Keratinocyte (primary cell): ENCODE data around the gene ARHGAP8. TPM values are rescaled to one million over a fixed set of nuclear protein-coding genes. Genes with fewer than 3 reads are reported as not detected.

Experiments used
- DNase-seq: peaks from one replicate; pipeline ENCODE4 v3.0.0-alpha.2; 2011; ENCODE audit warnings: low read depth, missing footprints, low spot score
- FAIRE-seq: peaks from 2 replicates; lab custom pipeline; 2011; peaks lifted over from hg19 to GRCh38; lab: Jason Lieb, UNC
- H2AFZ ChIP-seq: 2 replicates; pipeline ENCODE4 v1.6.0; 2012; ENCODE audit warnings: low read length, control low read depth, inconsistent platforms; ENCODE audit not compliant: control insufficient read depth
- H3K27ac ChIP-seq: 2 replicates; pipeline ENCODE4 v1.5.1; 2011; ENCODE audit warnings: low read length; ENCODE audit not compliant: control insufficient read depth, insufficient read depth
- H3K27me3 ChIP-seq: 3 replicates; pipeline ENCODE4 v1.6.0; 2011; ENCODE audit warnings: low read length; ENCODE audit not compliant: control insufficient read depth, insufficient read depth; ENCODE audit errors: extremely low read depth
- H3K36me3 ChIP-seq, 2 experiments: 2 replicates in 1 of 2; 3 replicates in 1 of 2; pipeline ENCODE4 v1.5.1; 2011; ENCODE audit warnings: low read length in 2 of 2, mild to moderate bottlenecking in 1 of 2; ENCODE audit not compliant: control insufficient read depth in 2 of 2, insufficient read depth in 2 of 2; ENCODE audit errors: extremely low read depth in 1 of 2
- H3K4me1 ChIP-seq: 3 replicates; pipeline ENCODE4 v1.5.1; 2011; ENCODE audit warnings: low read length; ENCODE audit not compliant: control insufficient read depth, insufficient read depth; ENCODE audit errors: extremely low read depth
- H3K4me2 ChIP-seq: 3 replicates; pipeline ENCODE4 v1.6.0; 2011; ENCODE audit warnings: low read depth, low read length; ENCODE audit not compliant: control insufficient read depth, insufficient read depth; ENCODE audit errors: extremely low read depth
- H3K4me3 ChIP-seq, 3 experiments: fragments of 200-600 bp in 1 of 3; sonication (generic) in 1 of 3; 2 replicates in 2 of 3; 3 replicates in 1 of 3; pipeline ENCODE4 v1.5.1; 2011 to 2016; ENCODE audit warnings: low read length in 3 of 3, mild to moderate bottlenecking in 3 of 3, control low read depth in 2 of 3, inconsistent platforms in 1 of 3, low read depth in 1 of 3, mixed read lengths in 1 of 3, mixed run types in 1 of 3, moderate library complexity in 1 of 3; ENCODE audit not compliant: control insufficient read depth in 2 of 3, insufficient read depth in 2 of 3; ENCODE audit errors: extremely low read depth in 1 of 3
- H3K79me2 ChIP-seq: 2 replicates; pipeline ENCODE4 v1.6.0; 2012; ENCODE audit warnings: low read length; ENCODE audit not compliant: control insufficient read depth, insufficient read depth
- H3K9ac ChIP-seq: 3 replicates; pipeline ENCODE4 v1.6.0; 2011; ENCODE audit warnings: low read length; ENCODE audit not compliant: control insufficient read depth, insufficient read depth; ENCODE audit errors: extremely low read depth
- H3K9me1 ChIP-seq: 3 replicates; pipeline ENCODE4 v1.6.0; 2011; ENCODE audit warnings: low read length; ENCODE audit not compliant: control insufficient read depth, insufficient read depth; ENCODE audit errors: extremely low read depth
- H3K9me3 ChIP-seq: 2 replicates; pipeline ENCODE4 v1.5.1; 2012; ENCODE audit warnings: low read depth, low read length; ENCODE audit not compliant: control insufficient read depth
- H4K20me1 ChIP-seq: 3 replicates; pipeline ENCODE4 v1.6.0; 2011; ENCODE audit warnings: low read length; ENCODE audit not compliant: control insufficient read depth, insufficient read depth; ENCODE audit errors: extremely low read depth
- EZH2 ChIP-seq: IDR thresholded peaks from one replicate; pipeline ENCODE4 v1.6.1; 2012; ENCODE audit warnings: inconsistent platforms, mild to moderate bottlenecking, low read length, moderate library complexity
- dilution Hi-C: fragments of 300-500 bp; cut with MboI; formaldehyde crosslinking; loops from one replicate; pipeline ENCODE4 v1.7.0; 2020; ENCODE audit warnings: low sequenced_read_pairs; ENCODE audit not compliant: extremely low pct_ligation_motif_present
- polyA plus RNA-seq, 5 experiments: library from polyadenylated mRNA; depleted of rRNA in 3 of 5; stranded (reverse) in 3 of 5; stranded (forward) in 1 of 5; unstranded in 1 of 5; fragments of >200 nt; gene quantifications; 1 replicate in 1 of 5; 2 replicates in 3 of 5; 3 replicates in 1 of 5; pipeline versions ENCODE4 v1.2.1 to v1.2.3, GENCODE V29; 2011 to 2012; ENCODE audit warnings: missing spikeins in 2 of 5, low read depth in 1 of 5, low replicate concordance in 1 of 5
- TF ChIP-seq, protein P1 (sequence below), 3 experiments: IDR thresholded peaks in 1 of 3; conservative IDR thresholded peaks in 1 of 3; optimal IDR thresholded peaks in 1 of 3; 2 replicates in 2 of 3; 3 replicates in 1 of 3; pipeline versions ENCODE3 to v1.5.1; 2011; ENCODE audit warnings: low read length in 3 of 3, mild to moderate bottlenecking in 3 of 3, moderate library complexity in 2 of 3, control low read depth in 1 of 3, inconsistent platforms in 1 of 3; ENCODE audit not compliant: insufficient read depth in 2 of 3; ENCODE audit errors: extremely low read depth in 1 of 3

The ARHGAP8 gene
- polyA plus RNA-seq, 1 donor (not counting 4 experiments of a cell fraction or from before 2014, with no cell fraction given), result 21.3 TPM

- TF ChIP-seq, protein P1, sequence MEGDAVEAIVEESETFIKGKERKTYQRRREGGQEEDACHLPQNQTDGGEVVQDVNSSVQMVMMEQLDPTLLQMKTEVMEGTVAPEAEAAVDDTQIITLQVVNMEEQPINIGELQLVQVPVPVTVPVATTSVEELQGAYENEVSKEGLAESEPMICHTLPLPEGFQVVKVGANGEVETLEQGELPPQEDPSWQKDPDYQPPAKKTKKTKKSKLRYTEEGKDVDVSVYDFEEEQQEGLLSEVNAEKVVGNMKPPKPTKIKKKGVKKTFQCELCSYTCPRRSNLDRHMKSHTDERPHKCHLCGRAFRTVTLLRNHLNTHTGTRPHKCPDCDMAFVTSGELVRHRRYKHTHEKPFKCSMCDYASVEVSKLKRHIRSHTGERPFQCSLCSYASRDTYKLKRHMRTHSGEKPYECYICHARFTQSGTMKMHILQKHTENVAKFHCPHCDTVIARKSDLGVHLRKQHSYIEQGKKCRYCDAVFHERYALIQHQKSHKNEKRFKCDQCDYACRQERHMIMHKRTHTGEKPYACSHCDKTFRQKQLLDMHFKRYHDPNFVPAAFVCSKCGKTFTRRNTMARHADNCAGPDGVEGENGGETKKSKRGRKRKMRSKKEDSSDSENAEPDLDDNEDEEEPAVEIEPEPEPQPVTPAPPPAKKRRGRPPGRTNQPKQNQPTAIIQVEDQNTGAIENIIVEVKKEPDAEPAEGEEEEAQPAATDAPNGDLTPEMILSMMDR (optimal IDR thresholded peaks at IDR 0.05 in 1 of 3, IDR thresholded peaks at IDR 0.05 in 1 of 3, conservative IDR thresholded peaks at IDR 0.05 in 1 of 3; ENCODE audit: extremely low read depth in 1 of 3, insufficient read depth in 2 of 3, low read length in 3 of 3), result no peak
- no peak for TF ChIP-seq EZH2
- H3K4me3 ChIP-seq, result no peak overlapping the region
- FAIRE-seq (no peak), DNase-seq (no peak)
- peaks cover 4 to 12% of the 10 kb centered on the region in 2 experiments for H3K36me3 ChIP-seq
- H3K27me3 ChIP-seq, result no peaks in the 10 kb centered on the region
- H3K9ac ChIP-seq, result no peak overlapping the region
- no peak overlapping the region for H2AFZ ChIP-seq
- H3K9me3 ChIP-seq, result no peaks in the 10 kb centered on the region
- H3K4me2 ChIP-seq, result no peak overlapping the region
- dilution Hi-C loops, result no loop called here
- H3K79me2 ChIP-seq, result no peaks in the 10 kb centered on the region
- no peak overlapping the region for H3K27ac ChIP-seq
- H4K20me1 ChIP-seq, result no peaks in the 10 kb centered on the region
- no peaks in the 10 kb centered on the region for H3K4me1 ChIP-seq
- no peaks in the 10 kb centered on the region for H3K9me1 ChIP-seq
Measured at GRCh38 chr22:44793106-44793505, 40.7 kb downstream of the ARHGAP8 start.

- Histone ChIP-seq H3K9me1 (no peaks in the 10 kb centered on the region), H3K4me1 (no peaks in the 10 kb centered on the region), H3K27ac (no peak overlapping the region), H3K4me3 (no peak overlapping the region), H2AFZ (no peak overlapping the region), H3K79me2 (no peaks in the 10 kb centered on the region), H3K4me2 (no peak overlapping the region), H3K9ac (no peak overlapping the region), H4K20me1 (no peaks in the 10 kb centered on the region), H3K27me3 (no peaks in the 10 kb centered on the region), H3K36me3 (peaks cover 4 to 12% of the 10 kb centered on the region in 2 experiments), H3K9me3 (no peaks in the 10 kb centered on the region)
- dilution Hi-C loops, result no loop called here
- TF ChIP-seq, protein P1 (optimal IDR thresholded peaks at IDR 0.05 in 1 of 3, IDR thresholded peaks at IDR 0.05 in 1 of 3, conservative IDR thresholded peaks at IDR 0.05 in 1 of 3; ENCODE audit: extremely low read depth in 1 of 3, insufficient read depth in 2 of 3, low read length in 3 of 3), result no peak
- no peak for TF ChIP-seq EZH2
- no peak for FAIRE-seq
- DNase-seq, result no peak
Measured at GRCh38 chr22:44793506-44794172, 41.3 kb downstream of the ARHGAP8 start.
